ENCODE measurements around the gene PCDH18. TPM values are rescaled to one million over a fixed set of nuclear protein-coding genes. Genes with fewer than 3 reads are reported as not detected.
A peak's percentile ranks its signal among the peaks of the same experiment; 100 is the strongest.
"Not testable (repeated sequence)": the region's sequence is repeated elsewhere in the genome, so short reads cannot be mapped to it uniquely, and the experiment has no call there.

The PCDH18 gene
- total RNA-seq, 1 donor from 2014 or later: 127 TPM

DNA sequence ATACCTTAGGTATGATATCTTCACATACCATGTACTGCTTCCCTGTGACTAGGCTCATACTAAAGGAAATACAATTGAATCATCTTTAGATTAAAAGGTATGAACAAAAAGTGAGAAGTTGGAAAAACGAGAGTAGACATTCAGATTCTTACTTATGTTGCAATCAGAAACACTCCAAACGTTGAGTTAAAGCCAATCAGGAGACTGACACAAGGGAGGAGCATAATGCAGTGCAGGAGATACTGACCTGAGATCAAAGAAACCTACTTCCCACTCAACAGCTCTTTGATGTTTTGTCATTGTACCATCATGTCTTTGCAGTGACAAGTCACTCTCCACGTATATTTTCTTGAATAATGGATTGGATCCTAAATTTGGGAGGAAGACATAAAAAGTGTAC lies 8.9 kb upstream of the PCDH18 start:
- peaks cover 36% of the 10 kb centered on the region for H3K4me1 Mint-ChIP-seq
- H3K27ac Mint-ChIP-seq: peak overlapping the region; percentile 83

DNA sequence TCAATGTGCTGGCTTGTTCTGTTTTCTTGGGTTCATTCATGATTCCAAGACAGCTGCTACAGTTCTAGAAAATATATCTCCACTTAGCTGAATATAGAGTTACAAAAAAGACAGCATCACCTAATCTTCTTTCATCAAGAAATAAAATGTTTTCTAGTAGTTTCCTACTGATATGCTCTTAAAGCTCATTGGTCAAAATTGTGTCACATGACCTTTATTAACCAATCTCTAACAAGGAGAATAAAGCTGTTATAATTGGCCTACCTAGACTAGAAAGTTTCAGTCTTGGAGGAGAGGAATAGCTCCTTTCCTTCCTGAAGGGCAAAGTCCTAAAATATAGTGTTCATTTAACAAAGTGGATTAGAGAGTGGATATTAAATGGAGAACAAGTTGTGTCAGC lies 8.1 kb upstream of the PCDH18 start:
- DNase-seq (ENCODE audit: low spot score in 2 of 2, unreplicated experiment in 2 of 2): no peak
- H3K4me3 Mint-ChIP-seq: no peak overlapping the region
- H3K9me3 Mint-ChIP-seq: peaks cover 9% of the 10 kb centered on the region
- no peak overlapping the region for H3K27ac Mint-ChIP-seq
- no peaks in the 10 kb centered on the region for H3K27me3 Mint-ChIP-seq (ENCODE audit: low read depth)
- TF ChIP-seq, protein P1, sequence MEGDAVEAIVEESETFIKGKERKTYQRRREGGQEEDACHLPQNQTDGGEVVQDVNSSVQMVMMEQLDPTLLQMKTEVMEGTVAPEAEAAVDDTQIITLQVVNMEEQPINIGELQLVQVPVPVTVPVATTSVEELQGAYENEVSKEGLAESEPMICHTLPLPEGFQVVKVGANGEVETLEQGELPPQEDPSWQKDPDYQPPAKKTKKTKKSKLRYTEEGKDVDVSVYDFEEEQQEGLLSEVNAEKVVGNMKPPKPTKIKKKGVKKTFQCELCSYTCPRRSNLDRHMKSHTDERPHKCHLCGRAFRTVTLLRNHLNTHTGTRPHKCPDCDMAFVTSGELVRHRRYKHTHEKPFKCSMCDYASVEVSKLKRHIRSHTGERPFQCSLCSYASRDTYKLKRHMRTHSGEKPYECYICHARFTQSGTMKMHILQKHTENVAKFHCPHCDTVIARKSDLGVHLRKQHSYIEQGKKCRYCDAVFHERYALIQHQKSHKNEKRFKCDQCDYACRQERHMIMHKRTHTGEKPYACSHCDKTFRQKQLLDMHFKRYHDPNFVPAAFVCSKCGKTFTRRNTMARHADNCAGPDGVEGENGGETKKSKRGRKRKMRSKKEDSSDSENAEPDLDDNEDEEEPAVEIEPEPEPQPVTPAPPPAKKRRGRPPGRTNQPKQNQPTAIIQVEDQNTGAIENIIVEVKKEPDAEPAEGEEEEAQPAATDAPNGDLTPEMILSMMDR (IDR thresholded peaks at IDR 0.05; ENCODE audit: unreplicated experiment): no peak
- H3K4me1 Mint-ChIP-seq: peaks cover 31% of the 10 kb centered on the region
- no peaks in the 10 kb centered on the region for H3K36me3 Mint-ChIP-seq

More for the DNA sequence above, 8.9 kb upstream of the PCDH18 start:
- TF ChIP-seq, protein P1 (IDR thresholded peaks at IDR 0.05; ENCODE audit: unreplicated experiment): no peak
- Mint-ChIP-seq H3K36me3 (no peaks in the 10 kb centered on the region), H3K9me3 (peaks cover 8% of the 10 kb centered on the region), H3K27me3 (ENCODE audit: low read depth) (no peaks in the 10 kb centered on the region), H3K4me3 (no peak overlapping the region)
- DNase-seq (ENCODE audit: low spot score in 2 of 2, unreplicated experiment in 2 of 2): no peak

DNA sequence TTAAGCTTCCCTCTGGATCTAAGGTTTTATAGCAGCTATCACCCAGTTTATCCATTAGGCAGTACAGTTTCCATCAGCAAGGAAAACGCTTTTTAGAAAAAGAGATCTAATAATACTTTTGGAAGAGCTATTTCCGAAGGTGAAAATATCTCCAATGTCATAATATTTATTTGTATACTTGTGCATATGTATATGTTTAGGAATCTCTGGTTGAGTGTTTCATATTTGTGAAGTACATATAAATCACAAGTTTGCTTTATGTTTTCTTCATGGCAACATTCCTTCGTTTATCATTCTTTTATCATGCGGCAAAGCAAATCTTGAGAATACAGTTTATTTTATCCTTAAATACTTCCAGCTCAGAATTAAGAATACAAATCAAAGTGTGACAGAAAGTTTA lies 6.2 kb upstream of the PCDH18 start:
- Mint-ChIP-seq H3K36me3 (no peaks in the 10 kb centered on the region), H3K4me1 (peaks cover 25% of the 10 kb centered on the region), H3K27me3 (ENCODE audit: low read depth) (no peaks in the 10 kb centered on the region), H3K4me3 (no peak overlapping the region), H3K27ac (no peak overlapping the region), H3K9me3 (peaks cover 9% of the 10 kb centered on the region)
- TF ChIP-seq, protein P1 (IDR thresholded peaks at IDR 0.05; ENCODE audit: unreplicated experiment): no peak
- DNase-seq (ENCODE audit: low spot score in 2 of 2, unreplicated experiment in 2 of 2): no peak

DNA sequence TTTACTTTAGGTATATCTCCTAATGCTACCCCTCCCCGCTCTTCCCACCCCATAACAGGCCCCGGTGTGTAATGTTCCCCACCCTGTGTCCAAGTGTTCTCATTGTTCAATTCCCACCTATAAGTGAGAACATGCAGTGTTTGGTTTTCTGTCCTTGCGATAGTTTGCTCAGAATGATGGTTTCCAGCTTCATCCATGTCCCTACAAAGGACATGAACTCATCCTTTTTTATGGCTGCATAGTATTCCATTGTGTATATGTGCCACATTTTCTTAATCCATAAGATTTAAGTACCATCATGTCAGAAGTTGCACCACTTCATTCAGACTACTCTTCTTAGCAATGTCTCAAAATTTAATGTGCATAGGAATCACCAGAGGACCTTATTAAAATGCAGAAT lies 5.5 kb upstream of the PCDH18 start:
- H3K27me3 Mint-ChIP-seq (ENCODE audit: low read depth); H3K4me3 Mint-ChIP-seq; H3K36me3 Mint-ChIP-seq; DNase-seq (ENCODE audit: low spot score in 2 of 2, unreplicated experiment in 2 of 2); H3K27ac Mint-ChIP-seq; H3K9me3 Mint-ChIP-seq: not testable (repeated sequence)
- peaks cover 18% of the 10 kb centered on the region for H3K4me1 Mint-ChIP-seq

DNA sequence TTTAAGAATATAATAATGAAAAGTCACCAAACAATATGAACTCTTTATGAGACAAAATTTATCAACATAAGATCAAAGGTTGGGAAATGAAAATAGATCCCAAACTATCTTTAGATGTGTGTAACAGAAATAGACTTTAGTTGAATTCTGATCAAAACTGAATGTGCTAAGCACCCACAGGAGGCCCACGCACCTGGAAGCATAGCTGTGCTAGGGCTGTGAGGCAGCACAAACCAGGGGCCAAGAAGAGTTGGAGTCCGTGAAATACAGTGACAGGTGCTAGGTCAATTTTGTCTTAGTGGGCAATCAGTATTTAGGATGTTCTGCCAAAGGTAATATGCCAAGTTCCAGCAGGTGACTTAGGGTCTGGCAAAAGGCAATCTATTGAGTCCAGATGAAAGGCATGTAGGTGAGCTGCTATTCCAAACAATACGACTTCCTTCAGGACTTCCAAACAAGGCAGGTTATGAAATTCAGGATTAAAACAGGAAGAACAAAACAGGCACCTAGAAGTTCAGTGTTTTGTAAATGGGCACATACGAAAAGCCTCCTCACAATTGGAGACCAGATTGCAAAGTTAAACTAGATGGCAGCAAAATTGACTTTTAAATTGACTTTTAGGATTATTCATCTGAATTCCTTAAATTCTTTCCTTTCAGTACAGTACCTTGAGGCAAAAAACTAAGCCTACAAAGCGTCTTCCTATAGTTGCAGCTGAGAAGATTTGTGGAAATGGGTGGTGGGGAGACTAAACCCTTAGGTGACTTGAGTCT lies 4.7 kb upstream of the PCDH18 start:
- H3K36me3 Mint-ChIP-seq: no peaks in the 10 kb centered on the region
- H3K9me3 Mint-ChIP-seq: peaks cover 9% of the 10 kb centered on the region
- H3K4me1 Mint-ChIP-seq: peaks cover 11% of the 10 kb centered on the region
- DNase-seq (ENCODE audit: low spot score in 2 of 2, unreplicated experiment in 2 of 2): no peak
- no peaks in the 10 kb centered on the region for H3K27me3 Mint-ChIP-seq (ENCODE audit: low read depth)
- H3K4me3 Mint-ChIP-seq: no peak overlapping the region
- peak overlapping the region; percentile 54 for H3K27ac Mint-ChIP-seq
- TF ChIP-seq, protein P1 (IDR thresholded peaks at IDR 0.05; ENCODE audit: unreplicated experiment): no peak

DNA sequence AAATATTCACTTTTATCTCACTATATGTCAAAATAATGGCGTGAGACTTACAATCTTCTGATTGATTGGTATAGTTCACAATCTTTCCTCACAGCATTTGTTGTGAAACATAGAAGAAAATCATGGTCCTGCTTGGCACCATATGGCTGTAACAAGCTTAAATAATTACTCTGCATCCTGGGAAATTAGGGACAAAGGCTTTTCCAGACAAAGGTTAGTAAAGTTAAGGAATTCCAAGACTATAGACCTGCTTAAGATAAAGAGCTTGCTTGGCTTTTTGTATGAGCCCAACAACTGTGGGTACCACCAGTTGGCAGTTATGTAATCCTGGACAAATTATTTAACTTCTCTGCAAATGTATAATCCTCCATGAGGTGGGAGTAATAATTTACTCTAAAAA lies 3.4 kb upstream of the PCDH18 start:
- peaks cover 1% of the 10 kb centered on the region for H3K4me1 Mint-ChIP-seq
- H3K9me3 Mint-ChIP-seq: peaks cover 9% of the 10 kb centered on the region
- no peak for DNase-seq (ENCODE audit: low spot score in 2 of 2, unreplicated experiment in 2 of 2)
- TF ChIP-seq, protein P1 (IDR thresholded peaks at IDR 0.05; ENCODE audit: unreplicated experiment): no peak
- no peak overlapping the region for H3K27ac Mint-ChIP-seq
- no peak overlapping the region for H3K4me3 Mint-ChIP-seq
- no peaks in the 10 kb centered on the region for H3K27me3 Mint-ChIP-seq (ENCODE audit: low read depth)
- no peaks in the 10 kb centered on the region for H3K36me3 Mint-ChIP-seq
